HEK293T (cell line): ENCODE results near the gene TTC39C.

Experiments
- ELF4 ChIP-seq: fragments of 450-650 bp; IDR thresholded peaks from 2 replicates; pipeline ENCODE4 v1.6.1; 2017; ENCODE audit warnings: antibody characterized with exemption
- FOXM1 ChIP-seq: fragments of 450-650 bp; IDR thresholded peaks from 2 replicates; pipeline ENCODE4 v1.6.1; 2017; ENCODE audit warnings: mild to moderate bottlenecking, borderline replicate concordance
- SUZ12 ChIP-seq: fragments of 450-650 bp; IDR thresholded peaks from 2 replicates; pipeline ENCODE4 v1.6.1; 2016; ENCODE audit warnings: mild to moderate bottlenecking

- TF ChIP-seq ELF4: no peak
- no peak for TF ChIP-seq SUZ12
- no peak for TF ChIP-seq FOXM1
Observed at GRCh38 chr18:24055878-24056277, 41.3 kb downstream of the TTC39C start.
